Fibroblast of peridontal ligament (primary cell): ENCODE measurements around the gene SIGMAR1.
A peak's percentile ranks its signal among the peaks of the same experiment; 100 is the strongest.

Experiments
- DNase-seq: peaks from one replicate; pipeline ENCODE4 v3.0.0-alpha.2; 2010; ENCODE audit errors: extremely low read depth

SIGMAR1 gene

DNA sequence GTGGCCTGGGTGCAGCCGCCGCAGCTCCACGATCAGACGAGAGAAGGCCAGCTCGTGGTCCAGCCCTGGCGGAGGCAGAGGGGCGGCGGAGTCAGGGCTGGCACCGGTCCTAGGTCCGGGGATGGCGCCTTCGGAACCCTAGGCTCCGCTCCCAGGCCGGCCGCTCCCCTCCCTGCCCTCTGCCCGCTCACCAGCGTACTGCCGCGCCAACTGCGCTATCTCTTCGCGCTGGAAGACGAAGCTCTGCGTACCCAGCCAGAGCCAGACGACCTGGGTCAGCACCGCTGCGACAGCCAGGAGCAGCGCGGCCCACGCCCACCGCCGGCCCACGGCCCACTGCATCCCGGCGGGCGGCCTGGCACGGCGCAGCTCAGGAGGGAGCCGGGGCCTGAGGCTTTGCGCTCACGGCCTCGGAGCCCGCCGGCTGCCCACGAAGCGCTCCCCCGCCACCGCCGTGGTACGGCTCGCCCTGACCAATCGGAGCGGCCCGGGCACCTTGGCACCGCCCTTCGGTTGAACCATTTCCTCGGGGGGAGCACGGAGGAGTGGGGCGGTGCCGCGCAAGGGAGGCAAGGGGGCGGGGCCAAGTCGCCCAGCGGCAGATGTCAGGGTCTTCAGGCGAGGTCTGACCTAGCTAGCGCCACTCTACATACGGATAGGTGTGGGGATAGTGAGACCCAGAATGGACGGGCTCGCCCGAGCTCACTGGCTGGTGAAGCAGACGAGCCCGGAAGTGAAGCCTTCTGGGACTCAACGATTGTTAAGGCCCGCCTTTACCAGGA is at the start of gene SIGMAR1:
SIGMAR1 (minus strand) TSS at position 432 of the 782 bp plus-strand sequence; CDS start at position 342, 90 bp downstream.
- peak; percentile 85 for DNase-seq

GRCh38 chr9:34686732-34687131 is 49.1 kb upstream of the SIGMAR1 start:
- DNase-seq, result peak; percentile 40

- DNase-seq, result peak; percentile 86
Observed at GRCh38 chr9:34686231-34686630, 48.6 kb upstream of the SIGMAR1 start.

DNA sequence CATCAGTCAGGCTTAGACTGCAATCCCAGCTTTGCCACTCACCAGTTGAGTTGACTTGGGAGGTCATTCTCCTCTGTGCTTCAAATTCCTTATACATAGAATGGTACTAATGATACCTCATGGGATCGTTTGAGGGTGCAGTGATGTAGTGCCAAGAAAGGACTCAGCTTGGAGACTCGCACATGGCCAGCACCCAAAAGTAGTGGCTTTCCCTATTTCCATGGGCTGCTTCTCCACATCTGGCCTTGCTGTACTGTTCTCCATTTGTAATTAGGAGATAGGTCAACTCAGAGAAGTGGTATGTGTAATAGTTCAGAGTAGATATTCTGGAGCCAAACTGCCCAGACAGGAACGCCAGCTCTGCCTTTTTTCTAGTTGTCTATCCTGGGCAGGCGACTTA is 48.0 kb upstream of the SIGMAR1 start:
- peak; percentile 30 for DNase-seq

DNA sequence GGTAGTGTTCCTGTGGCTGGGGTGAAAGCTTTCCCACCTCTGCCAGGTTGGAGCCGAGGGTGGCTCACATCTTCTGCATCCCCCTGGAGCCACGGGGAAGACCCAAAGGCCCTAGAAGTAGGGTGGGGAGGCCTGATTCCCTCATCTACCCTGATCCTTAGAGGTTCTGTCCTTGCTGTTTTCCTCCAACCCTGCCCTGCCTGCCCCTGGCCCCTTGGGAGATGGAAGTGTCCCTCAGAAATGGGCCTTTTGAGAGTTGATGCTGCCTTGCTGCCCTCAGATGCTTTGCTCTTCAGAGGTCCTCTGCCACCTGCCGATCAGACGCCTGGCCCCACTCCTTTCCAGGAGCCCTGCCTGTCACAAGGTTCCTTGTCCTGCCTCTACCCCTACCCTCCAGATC is 47.2 kb upstream of the SIGMAR1 start:
- no peak for DNase-seq

DNA sequence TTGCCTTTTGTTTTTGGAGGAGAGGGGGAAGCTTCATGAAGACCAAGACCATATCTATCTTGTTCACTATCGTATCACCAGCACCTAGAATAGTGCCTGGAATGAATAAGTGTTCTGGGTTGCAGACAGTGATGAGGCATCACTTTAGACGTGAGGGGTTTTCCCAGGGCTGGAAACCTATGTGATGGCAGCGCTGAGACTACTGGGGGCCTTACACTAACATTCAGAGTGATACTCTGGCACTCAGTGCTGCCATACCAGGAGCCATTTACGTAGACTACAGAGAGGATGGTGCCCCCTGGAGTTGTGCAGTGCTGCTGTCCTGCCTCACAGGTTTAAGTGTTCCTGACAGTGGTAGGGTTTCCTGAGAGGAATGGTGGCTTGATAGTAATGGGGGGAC is 46.6 kb upstream of the SIGMAR1 start:
- DNase-seq, result no peak

GRCh38 chr9:34675869-34676268 is 38.3 kb upstream of the SIGMAR1 start:
- no peak for DNase-seq

GRCh38 chr9:34675048-34675714 is 37.6 kb upstream of the SIGMAR1 start:
- peak; percentile 72 for DNase-seq

GRCh38 chr9:34674440-34674839 is 36.9 kb upstream of the SIGMAR1 start:
- DNase-seq, result no peak

- DNase-seq, result no peak
Observed at GRCh38 chr9:34671307-34671706, 33.7 kb upstream of the SIGMAR1 start.

DNA sequence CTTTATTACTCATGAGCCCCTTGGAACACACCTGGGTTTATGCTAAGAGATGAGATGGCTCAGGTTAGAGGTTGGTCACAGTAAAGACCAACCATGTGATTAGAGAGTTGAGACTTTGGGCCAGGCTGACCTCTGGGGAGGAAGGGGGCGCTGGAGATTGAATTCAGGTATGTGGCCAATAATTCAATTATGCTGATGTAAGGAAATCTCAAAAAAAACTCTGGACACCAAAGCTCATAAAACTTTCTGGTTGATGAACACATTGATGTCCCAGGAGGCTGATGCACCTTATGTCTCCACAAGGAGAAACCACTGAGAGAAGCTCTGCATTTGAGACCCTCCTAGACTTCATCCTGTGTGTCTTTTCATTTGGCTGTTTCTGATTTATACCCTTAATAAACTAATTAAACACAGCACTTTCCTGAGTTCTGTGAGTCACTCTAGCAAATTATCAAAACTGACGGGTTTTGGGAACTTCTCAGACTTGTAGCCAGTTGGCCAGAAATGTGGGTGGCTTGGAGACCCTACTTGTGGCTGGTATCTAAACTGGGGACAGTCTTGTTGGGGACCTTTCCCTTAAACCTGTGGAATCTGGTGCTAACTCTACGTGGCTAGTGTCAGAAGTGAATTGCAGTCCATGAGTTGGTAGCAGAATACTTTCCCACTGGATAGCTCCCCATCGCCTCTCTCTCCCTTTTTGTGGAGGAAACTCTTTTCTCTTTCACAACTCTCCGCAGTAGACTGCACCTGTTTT is 32.4 kb upstream of the SIGMAR1 start:
- no peak for DNase-seq

- DNase-seq, result peak; percentile 95
Observed at GRCh38 chr9:34665381-34666250, 28.0 kb upstream of the SIGMAR1 start.

GRCh38 chr9:34665067-34665380 is 27.4 kb upstream of the SIGMAR1 start:
- no peak for DNase-seq

- DNase-seq, result peak; percentile 76
Observed at GRCh38 chr9:34664281-34665066, 26.9 kb upstream of the SIGMAR1 start.

DNA sequence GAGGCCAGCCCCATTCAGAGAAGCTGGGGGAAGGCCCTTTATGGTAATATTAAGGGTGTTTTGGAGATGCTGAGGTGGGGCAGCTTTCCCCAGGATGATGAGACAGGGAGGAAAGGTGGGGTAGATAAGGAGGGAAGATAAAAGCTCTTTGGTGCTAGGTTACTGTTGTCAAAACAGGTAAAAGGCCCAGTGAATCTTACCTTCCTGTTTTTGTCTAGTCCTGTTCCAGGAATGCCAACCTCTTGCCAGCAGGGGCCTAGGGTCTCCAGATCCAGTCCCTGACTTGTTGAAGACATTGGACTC is 25.7 kb upstream of the SIGMAR1 start:
- DNase-seq, result no peak

- DNase-seq, result no peak
Observed at GRCh38 chr9:34662526-34663302, 25.1 kb upstream of the SIGMAR1 start, which contains the start of gene CCL27. TSS of gene CCL27 (minus strand) at chr9:34662657. CDS start at chr9:34662633, 24 bp downstream.

- DNase-seq, result no peak
Observed at GRCh38 chr9:34659592-34660253, 22.1 kb upstream of the SIGMAR1 start.

GRCh38 chr9:34658461-34658860 is 20.9 kb upstream of the SIGMAR1 start:
- DNase-seq, result no peak

DNA sequence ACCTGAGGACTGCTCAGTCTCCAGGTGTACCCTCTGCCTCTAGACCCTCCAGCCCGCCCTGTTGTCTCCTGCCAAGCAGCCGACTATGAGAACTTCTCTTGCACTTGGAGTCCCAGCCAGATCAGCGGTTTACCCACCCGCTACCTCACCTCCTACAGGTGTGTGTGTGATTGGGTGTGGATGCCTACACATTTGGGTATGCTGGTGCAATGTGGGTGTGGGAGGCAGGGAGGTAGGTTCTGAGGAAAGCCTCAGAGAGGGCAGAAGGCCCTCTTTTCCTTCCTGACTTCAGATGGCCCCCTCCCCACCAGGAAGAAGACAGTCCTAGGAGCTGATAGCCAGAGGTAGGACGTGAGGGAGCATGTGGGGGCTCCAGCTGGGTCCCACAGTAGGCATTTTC is 19.4 kb upstream of the SIGMAR1 start:
- DNase-seq, result no peak

- DNase-seq, result no peak
Observed at GRCh38 chr9:34655394-34655793, 17.8 kb upstream of the SIGMAR1 start.
